B cell (primary cell): ENCODE results near the gene EYA4. TPM values are rescaled to one million over a fixed set of nuclear protein-coding genes. Genes with fewer than 3 reads are reported as not detected.

Source experiments
- ATAC-seq: fragments of 200-7000 bp; cut with Tn5 transposase; one replicate; pipeline ENCODE4 v1.10.0; 2021; ENCODE audit warnings: low read depth, mild to moderate bottlenecking, moderate number of reproducible peaks, moderate library complexity
- CTCF ChIA-PET: fragments of 350-600 bp; sonication (Branson Sonifier 250); formaldehyde crosslinking; loops from one replicate; lab custom pipeline; 2021; ENCODE audit warnings: antibody characterized with exemption, inconsistent platforms; lab: Charles Lee
- POLR2A ChIA-PET: fragments of 350-600 bp; sonication (Branson Sonifier 250); formaldehyde crosslinking; loops from one replicate; lab custom pipeline; 2021; ENCODE audit warnings: antibody characterized with exemption; lab: Charles Lee
- DNase-seq: peaks from one replicate; pipeline ENCODE4 v3.0.0; 2013
- H2AFZ ChIP-seq: 2 replicates; pipeline ENCODE4 v1.6.1; 2012; ENCODE audit warnings: mild to moderate bottlenecking, low read depth, low read length; ENCODE audit not compliant: insufficient read depth, poor library complexity, severe bottlenecking
- H3K27ac ChIP-seq, 2 donors: 1 replicate in 1 of 2; 2 replicates in 1 of 2; pipeline ENCODE4 v1.5.1; 2012 to 2013; ENCODE audit warnings: low read length in 2 of 2, mild to moderate bottlenecking in 2 of 2, moderate library complexity in 1 of 2
- H3K27me3 ChIP-seq, 4 experiments: fragments of 200-600 bp in 1 of 4; sonication (generic) in 1 of 4; replicated peaks in 1 of 4; 1 replicate in 2 of 4; 2 replicates in 2 of 4; pipeline versions ENCODE4 v1.6.1 to v1.7.0; 2013 to 2016; ENCODE audit warnings: low read length in 3 of 4, mild to moderate bottlenecking in 2 of 4, mixed read lengths in 1 of 4, moderate library complexity in 1 of 4; ENCODE audit not compliant: insufficient read depth in 4 of 4, control insufficient read depth in 3 of 4; ENCODE audit errors: control extremely low read depth in 1 of 4
- H3K36me3 ChIP-seq, 2 experiments: replicated peaks in 1 of 2; 1 replicate in 1 of 2; 2 replicates in 1 of 2; pipeline versions ENCODE4 v1.6.1 to v1.7.1; 2013; ENCODE audit warnings: low read length in 1 of 2; ENCODE audit not compliant: insufficient read depth in 2 of 2, control insufficient read depth in 1 of 2; ENCODE audit errors: control extremely low read depth in 1 of 2, extremely low read depth in 1 of 2
- H3K4me1 ChIP-seq, 2 donors: fragments of 200-600 bp in 1 of 2; sonication (generic) in 1 of 2; 1 replicate in 1 of 2; 2 replicates in 1 of 2; pipeline versions ENCODE4 v1.5.1 to v1.6.1; 2013 to 2017; ENCODE audit warnings: low read length in 2 of 2; ENCODE audit not compliant: control insufficient read depth in 2 of 2, insufficient read depth in 2 of 2
- H3K4me2 ChIP-seq: replicated peaks from 2 replicates; pipeline ENCODE3; 2012; ENCODE audit warnings: mild to moderate bottlenecking, low read depth, low read length; ENCODE audit not compliant: poor library complexity, severe bottlenecking
- H3K4me3 ChIP-seq, 5 experiments: fragments of 200-600 bp in 1 of 5; sonication (generic) in 1 of 5; 1 replicate in 3 of 5; 2 replicates in 2 of 5; pipeline versions ENCODE4 v1.5.1 to v1.7.0; 2011 to 2016; ENCODE audit warnings: low read length in 4 of 5, mild to moderate bottlenecking in 4 of 5, low read depth in 2 of 5, control low read depth in 1 of 5, moderate library complexity in 1 of 5; ENCODE audit not compliant: insufficient read depth in 1 of 5; ENCODE audit errors: control extremely low read depth in 1 of 5, extremely low read depth in 1 of 5
- H3K79me2 ChIP-seq: fragments of 200-600 bp; sonication (generic); one replicate; pipeline ENCODE4 v1.6.0; 2016; ENCODE audit warnings: low read length; ENCODE audit not compliant: control insufficient read depth, insufficient read depth
- H3K9ac ChIP-seq: fragments of 200-600 bp; sonication (generic); 2 replicates; pipeline ENCODE4 v1.6.1; 2017; ENCODE audit warnings: mild to moderate bottlenecking, low read length, moderate library complexity
- H3K9me3 ChIP-seq, 3 donors: one replicate each; pipeline versions ENCODE4 v1.6.1 to v1.7.1; 2013; ENCODE audit warnings: low read length in 2 of 3; ENCODE audit not compliant: control insufficient read depth in 2 of 3, insufficient read depth in 1 of 3; ENCODE audit errors: control extremely low read depth in 1 of 3
- H4K20me1 ChIP-seq: 2 replicates; pipeline ENCODE4 v1.6.0; 2012; ENCODE audit warnings: mild to moderate bottlenecking, low read length; ENCODE audit not compliant: insufficient read depth, control insufficient read depth, poor library complexity, severe bottlenecking
- H3K27ac Mint-ChIP-seq: one replicate; pipeline ENCODE4 v1.8.0; 2021; ENCODE audit warnings: mixed read lengths
- H3K27me3 Mint-ChIP-seq: one replicate; pipeline ENCODE4 v1.8.0; 2021; ENCODE audit warnings: mixed read lengths
- H3K4me1 Mint-ChIP-seq: one replicate; pipeline ENCODE4 v1.8.0; 2021; ENCODE audit warnings: mixed read lengths
- H3K4me3 Mint-ChIP-seq: one replicate; pipeline ENCODE4 v1.8.0; 2021; ENCODE audit warnings: mixed read lengths
- H3K9me3 Mint-ChIP-seq: one replicate; pipeline ENCODE4 v1.8.0; 2022; ENCODE audit warnings: mixed read lengths; ENCODE audit not compliant: insufficient read depth
- CTCF ChIP-seq: fragments of 200-600 bp; IDR thresholded peaks from one replicate; pipeline ENCODE4 v1.8.0; 2022; ENCODE audit warnings: antibody characterized with exemption, mild to moderate bottlenecking
- EZH2 ChIP-seq: IDR thresholded peaks from 2 replicates; pipeline ENCODE4 v1.6.1; 2012; ENCODE audit warnings: borderline replicate concordance, low read depth, mild to moderate bottlenecking, moderate library complexity, low read length; ENCODE audit not compliant: insufficient read depth, poor library complexity, severe bottlenecking
- WGBS: methylation state at CpG from one replicate; pipeline ENCODE4 v1.1.5; 2013; ENCODE audit warnings: missing lambda C conversion rate; ENCODE audit not compliant: insufficient coverage; 5-methylcytosine and 5-hydroxymethylcytosine counted together
- intact Hi-C: fragments of 100-400 bp; cut with micrococcal nuclease; formaldehyde crosslinking; loops from one replicate; pipeline ENCODE4 v1.10.0; 2022
- polyA plus RNA-seq: library from polyadenylated mRNA; depleted of rRNA; stranded (reverse); fragments of >200 nt; gene quantifications from 2 replicates; pipeline ENCODE4 v1.2.3, GENCODE V29; 2012
- total RNA-seq, 2 donors: library from RNA; stranded (reverse); fragments of 120-200 nt in 1 of 2; gene quantifications; 1 replicate in 1 of 2; 2 replicates in 1 of 2; pipeline versions ENCODE4 v1.2.3 to v1.2.4, GENCODE V29; 2013 to 2022

Gene EYA4
- total and polyA plus RNA-seq, 2 donors (not counting 1 experiment from before 2014, with no cell fraction given) = 0.49 TPM; not detected in 1

GRCh38 chr6:133362813-133363212, 121.7 kb downstream of the EYA4 start:
- WGBS = 100% methylated on average over 1 of the region's 4 CpGs
- CTCF ChIA-PET = no interaction called here
- no peaks in the 10 kb centered on the region for H3K36me3 ChIP-seq

GRCh38 chr6:133368664-133369063, 127.5 kb downstream of the EYA4 start:
- H3K4me2 ChIP-seq = no peak overlapping the region

More at GRCh38 chr6:133362813-133363212, 121.7 kb downstream of the EYA4 start:
- no peak for DNase-seq
- Histone ChIP-seq H3K9ac (no peak overlapping the region), H3K27me3 (no peaks in the 10 kb centered on the region), H3K27ac (no peak overlapping the region), H3K4me2 (no peak overlapping the region), H4K20me1 (no peaks in the 10 kb centered on the region), H3K79me2 (no peaks in the 10 kb centered on the region), H3K4me3 (no peak overlapping the region), H3K4me1 (no peaks in the 10 kb centered on the region), H2AFZ (no peak overlapping the region), H3K9me3 (peaks cover 0 to 5% (median 0%) of the 10 kb centered on the region in 3 donors)
- no peak overlapping the region for H3K4me3 Mint-ChIP-seq
- no peaks in the 10 kb centered on the region for H3K4me1 Mint-ChIP-seq
- POLR2A ChIA-PET = no interaction called here
- ATAC-seq = no peak
- H3K27ac Mint-ChIP-seq = no peak overlapping the region
- H3K9me3 Mint-ChIP-seq = no peaks in the 10 kb centered on the region
- H3K27me3 Mint-ChIP-seq = no peaks in the 10 kb centered on the region
- intact Hi-C loops = no loop called here
- TF ChIP-seq CTCF (no peak), EZH2 (no peak)

More at GRCh38 chr6:133368664-133369063, 127.5 kb downstream of the EYA4 start:
- H3K27me3 ChIP-seq = no peaks in the 10 kb centered on the region
- no peak for DNase-seq
- no peak for ATAC-seq
- H4K20me1 ChIP-seq = no peaks in the 10 kb centered on the region
- WGBS = 100% methylated on average over 1 of the region's 5 CpGs
- no peaks in the 10 kb centered on the region for H3K4me1 ChIP-seq
- no peak overlapping the region for H3K4me3 ChIP-seq
- H3K27ac ChIP-seq = no peak overlapping the region
- H3K9ac ChIP-seq = no peak overlapping the region
- Mint-ChIP-seq H3K27ac (no peak overlapping the region), H3K9me3 (no peaks in the 10 kb centered on the region), H3K27me3 (no peaks in the 10 kb centered on the region), H3K4me3 (no peak overlapping the region), H3K4me1 (no peaks in the 10 kb centered on the region)
- ChIA-PET POLR2A (no interaction called here), CTCF (no interaction called here)
- TF ChIP-seq CTCF (no peak), EZH2 (no peak)
- H2AFZ ChIP-seq = no peak overlapping the region
- peaks cover 0 to 1% (median 0%) of the 10 kb centered on the region in 3 donors for H3K9me3 ChIP-seq
- no peaks in the 10 kb centered on the region for H3K79me2 ChIP-seq
- intact Hi-C loops = no loop called here
- no peaks in the 10 kb centered on the region for H3K36me3 ChIP-seq
